ENCODE data around the gene AURKAIP1. TPM values are rescaled to one million over a fixed set of nuclear protein-coding genes. Genes with fewer than 3 reads are reported as not detected.

Gene AURKAIP1
- total and polyA plus RNA-seq, 9 donors = 6.0 to 94.0 (median 73.2) TPM

GRCh38 chr1:1330366-1331067, 44.5 kb downstream of the AURKAIP1 start:
- WGBS, 3 donors = 30 to 34% (median 31%) methylated on average over 14 to 15 of the region's 15 CpGs
- Histone ChIP-seq H3K27ac (no peak overlapping the region), H3K27me3 (no peaks in the 10 kb centered on the region), H3K9me3 (no peaks in the 10 kb centered on the region), H3K4me3 (no peak overlapping the region), H3K36me3 (no peaks in the 10 kb centered on the region), H3K4me1 (ENCODE audit: insufficient read depth) (peaks cover 4% of the 10 kb centered on the region)
- intact Hi-C loops (cut with DNase I) = no loop called here
- no peak for DNase-seq
- TF ChIP-seq POLR2A (IDR thresholded peaks at IDR 0.05) (no peak), EP300 (IDR thresholded peaks at IDR 0.05) (no peak), CTCF (IDR thresholded peaks at IDR 0.05) (no peak)

DNA sequence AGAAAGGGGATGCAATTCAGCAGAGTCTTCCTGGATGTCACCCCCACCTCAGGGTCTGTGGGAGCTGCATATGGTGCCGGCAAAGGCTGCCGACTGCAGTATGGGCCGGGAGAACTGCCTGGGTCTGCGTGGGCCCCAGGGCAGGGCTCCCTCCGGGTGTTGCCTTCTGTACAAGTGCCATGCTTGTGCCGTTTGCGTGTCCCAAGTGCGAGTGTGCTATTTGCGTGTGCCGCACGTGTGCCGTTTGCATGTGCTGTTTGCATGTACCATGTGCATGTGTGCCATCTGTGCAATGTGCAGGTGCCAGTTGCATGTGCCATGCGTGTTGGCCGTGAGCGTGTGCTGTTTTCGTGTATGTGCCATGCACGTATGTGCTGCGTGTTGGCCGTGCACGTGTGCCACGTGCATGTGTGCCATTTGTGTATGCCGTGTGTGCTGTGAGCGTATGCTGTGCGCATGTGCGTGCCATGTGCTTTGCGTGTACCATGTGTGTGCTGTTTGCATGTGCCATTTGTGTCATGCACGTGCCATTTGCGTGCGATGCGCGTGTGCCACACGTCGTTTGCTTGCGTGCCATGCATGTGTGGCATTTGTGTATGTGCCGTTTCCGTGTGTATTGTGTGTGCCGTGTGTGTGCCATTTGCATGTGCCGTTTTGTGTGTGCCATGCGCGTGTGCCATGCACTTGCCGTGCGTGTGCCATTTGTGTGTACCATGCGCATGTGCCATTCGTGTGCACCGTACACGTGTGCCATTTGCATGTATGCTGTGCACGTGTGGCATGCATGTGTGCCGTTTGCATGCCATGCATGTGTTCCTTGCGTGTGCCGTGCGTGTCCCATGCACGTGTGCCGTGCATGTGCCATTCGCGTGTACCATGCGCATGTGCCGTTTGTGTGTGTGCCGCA, 45.5 kb downstream of the AURKAIP1 start:
- H3K27ac ChIP-seq = no peak overlapping the region
- no peaks in the 10 kb centered on the region for H3K27me3 ChIP-seq
- H3K36me3 ChIP-seq = no peaks in the 10 kb centered on the region
- H3K4me1 ChIP-seq (ENCODE audit: insufficient read depth) = peaks cover 6% of the 10 kb centered on the region
- TF ChIP-seq CTCF (IDR thresholded peaks at IDR 0.05) (no peak), POLR2A (IDR thresholded peaks at IDR 0.05) (no peak), EP300 (IDR thresholded peaks at IDR 0.05) (no peak)
- no peak overlapping the region for H3K4me3 ChIP-seq
- intact Hi-C loops (cut with DNase I) = no loop called here
- 81 to 86% (median 82%) methylated on average over 56 to 58 of the region's 58 CpGs for WGBS, 3 donors
- no peak for DNase-seq
- no peaks in the 10 kb centered on the region for H3K9me3 ChIP-seq

- Histone ChIP-seq H3K9me3 (no peaks in the 10 kb centered on the region), H3K4me3 (no peak overlapping the region), H3K4me1 (ENCODE audit: insufficient read depth) (peaks cover 10% of the 10 kb centered on the region), H3K36me3 (no peaks in the 10 kb centered on the region), H3K27me3 (no peaks in the 10 kb centered on the region), H3K27ac (no peak overlapping the region)
- DNase-seq = no peak
- intact Hi-C loops (cut with DNase I) = no loop called here
- WGBS, 3 donors = 66 to 71% (median 71%) methylated on average over 9 to 15 of the region's 15 CpGs
- TF ChIP-seq CTCF (IDR thresholded peaks at IDR 0.05) (no peak), EP300 (IDR thresholded peaks at IDR 0.05) (no peak), POLR2A (IDR thresholded peaks at IDR 0.05) (no peak)
These were observed 46.8 kb downstream of the AURKAIP1 start for GRCh38 chr1:1328254-1328653.

- no peak for DNase-seq
- no peaks in the 10 kb centered on the region for H3K36me3 ChIP-seq
- 84 to 90% (median 87%) methylated on average over 40 of the region's 40 CpGs for WGBS, 3 donors
- H3K4me3 ChIP-seq = no peak overlapping the region
- H3K4me1 ChIP-seq (ENCODE audit: insufficient read depth) = peaks cover 10% of the 10 kb centered on the region
- H3K27me3 ChIP-seq = no peaks in the 10 kb centered on the region
- no peaks in the 10 kb centered on the region for H3K9me3 ChIP-seq
- H3K27ac ChIP-seq = no peak overlapping the region
- intact Hi-C loops (cut with DNase I) = no loop called here
- TF ChIP-seq EP300 (IDR thresholded peaks at IDR 0.05) (no peak), CTCF (IDR thresholded peaks at IDR 0.05) (no peak), POLR2A (IDR thresholded peaks at IDR 0.05) (no peak)
These were observed 47.7 kb downstream of the AURKAIP1 start for GRCh38 chr1:1327291-1327690.

All from ovary (tissue), 9 donors.